Activated CD8-positive, alpha-beta memory T cell treated with anti-CD3 and anti-CD28 coated beads for 4 hours (primary cell): Measurements from ENCODE around the gene ANO6.
"Not testable (repeated sequence)": the region's sequence is repeated elsewhere in the genome, so short reads cannot be mapped to it uniquely, and the experiment has no call there.

Source experiments
- DNase-seq, 2 donors: peaks; one replicate each; pipeline ENCODE4 v3.0.0-alpha.2; 2020; ENCODE audit warnings: low read depth in 2 of 2

The ANO6 gene

DNA sequence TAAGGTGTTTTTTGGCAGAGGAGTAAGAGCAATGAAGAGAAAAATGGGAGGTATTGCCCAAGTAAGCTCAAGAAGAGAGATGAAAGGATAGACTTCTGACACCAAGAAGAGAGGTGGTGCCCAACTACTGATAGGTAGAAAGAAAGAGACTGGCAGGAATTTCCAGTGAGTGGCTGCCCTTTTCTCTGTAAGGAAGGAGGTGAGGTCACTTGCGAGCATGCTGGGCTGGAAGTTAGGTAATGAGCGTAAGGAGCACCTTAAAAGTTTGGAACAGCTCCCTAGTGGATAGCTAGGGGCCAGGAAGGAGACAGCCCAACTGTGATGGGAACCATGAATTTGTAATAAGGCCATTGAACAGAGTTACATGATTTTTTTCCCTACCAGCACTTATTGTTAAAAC lies 127.0 kb downstream of the ANO6 start:
- no peak for DNase-seq

DNA sequence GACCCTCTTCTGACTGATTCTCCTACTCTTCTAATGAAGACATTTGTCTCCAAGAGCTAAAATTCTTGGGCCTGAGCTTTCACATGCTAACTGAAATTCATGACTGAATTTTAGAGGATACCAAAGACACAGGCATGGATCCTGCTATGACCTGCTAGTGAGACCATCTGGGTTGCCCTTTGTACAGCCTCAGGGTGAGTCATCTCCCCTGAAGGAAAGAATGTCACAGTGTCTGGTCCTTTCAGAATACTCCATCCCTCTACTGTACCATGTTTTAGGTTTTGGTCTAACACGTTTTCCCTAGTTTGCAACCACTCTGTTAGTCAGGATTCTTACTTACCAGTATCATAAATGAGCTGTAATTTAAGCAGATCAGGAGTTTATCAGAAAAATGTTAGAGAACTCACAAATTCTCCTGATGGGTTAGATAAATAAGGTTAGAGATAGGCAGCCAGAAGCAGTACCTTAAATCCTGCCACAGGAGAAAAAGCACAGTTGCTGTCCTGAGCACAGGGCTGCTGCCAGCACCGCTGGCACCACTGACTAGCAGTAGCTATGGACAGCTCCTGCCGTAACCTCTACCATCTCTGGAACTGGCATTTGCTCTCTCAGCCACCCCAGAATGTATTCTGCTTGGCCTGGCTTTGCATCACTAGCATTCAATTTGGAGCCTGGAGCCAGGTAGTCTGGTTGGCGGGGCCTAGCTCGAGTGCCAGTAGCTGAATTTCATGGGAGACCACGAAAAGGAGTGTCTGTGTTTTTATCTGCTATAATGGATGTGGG lies 127.6 kb downstream of the ANO6 start:
- DNase-seq, result no peak

DNA sequence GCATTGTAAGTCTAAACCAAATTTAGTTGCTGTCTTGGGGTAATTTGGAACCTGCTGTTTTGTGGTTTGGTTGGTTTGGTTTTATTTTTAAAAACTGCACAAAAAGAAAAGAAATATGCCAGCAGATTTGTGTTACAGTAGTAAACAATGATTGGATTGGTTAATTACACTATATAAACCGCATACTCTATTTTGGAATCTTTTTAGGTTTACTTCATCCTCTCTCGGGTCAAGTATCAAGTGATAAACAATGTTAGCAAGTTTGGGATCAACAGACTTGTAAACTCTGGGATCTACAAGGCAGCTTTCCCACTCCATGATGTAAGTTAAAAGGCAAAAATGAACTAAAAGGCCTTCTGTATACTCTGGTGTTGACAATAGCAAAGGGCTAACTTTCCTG lies 132.4 kb downstream of the ANO6 start:
- no peak for DNase-seq

DNA sequence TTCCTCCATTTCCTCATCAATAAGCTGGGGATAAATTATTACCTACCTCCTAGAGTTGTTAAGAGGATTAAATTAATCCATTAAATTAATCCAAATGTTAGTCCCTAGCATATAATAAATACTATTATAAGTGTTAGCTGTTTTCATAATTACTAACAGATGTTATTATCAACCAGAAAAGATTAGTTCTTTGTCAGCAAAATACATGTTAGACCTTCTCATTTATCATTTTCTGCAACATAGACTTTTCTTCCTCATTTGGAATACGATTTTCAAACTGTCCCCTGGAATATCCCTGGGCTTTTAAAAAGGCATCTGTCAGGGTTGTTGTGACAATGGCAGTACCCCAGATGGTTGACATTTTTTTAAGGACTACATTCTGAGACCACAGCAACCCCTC lies 133.1 kb downstream of the ANO6 start:
- no peak for DNase-seq

DNA sequence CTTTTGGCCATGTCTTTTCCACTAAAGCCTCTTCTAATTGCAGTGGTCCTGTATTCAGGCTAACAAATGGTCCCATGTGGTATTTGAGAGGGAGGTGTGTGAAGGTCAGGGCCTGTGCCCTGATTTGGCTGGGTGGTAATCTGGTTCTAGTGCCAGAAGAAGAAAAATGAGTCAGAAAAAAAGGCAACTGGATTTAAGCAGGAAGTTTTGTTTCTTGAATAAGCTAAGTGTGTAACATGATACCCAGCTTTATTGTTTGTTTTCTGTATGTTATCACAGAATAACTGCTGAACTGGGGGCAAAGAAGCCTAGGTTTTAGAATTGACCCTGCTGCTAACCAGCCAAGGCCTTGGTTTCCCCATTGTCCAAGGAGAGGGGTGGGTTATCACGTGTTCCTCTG lies 134.0 kb downstream of the ANO6 start:
- no peak for DNase-seq

DNA sequence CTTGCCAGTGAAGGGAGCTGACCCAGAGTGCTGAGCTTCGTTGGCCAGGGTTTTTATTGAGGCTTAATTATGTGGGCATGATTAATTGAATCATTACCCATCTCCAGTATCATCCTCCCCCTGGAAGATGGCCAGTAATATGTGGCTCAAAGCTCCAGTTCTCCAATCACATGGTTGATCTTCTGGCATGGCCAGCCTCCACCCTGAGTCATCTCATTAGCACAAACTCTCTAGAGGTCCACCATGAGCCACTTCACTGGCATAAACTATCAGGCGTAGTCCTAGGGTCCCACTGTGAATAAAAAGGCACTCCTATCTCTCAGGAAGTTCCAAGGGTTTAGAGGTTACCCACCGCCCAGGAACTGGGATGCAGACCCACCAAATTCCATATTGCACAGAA lies 135.0 kb downstream of the ANO6 start:
- DNase-seq, result no peak

DNA sequence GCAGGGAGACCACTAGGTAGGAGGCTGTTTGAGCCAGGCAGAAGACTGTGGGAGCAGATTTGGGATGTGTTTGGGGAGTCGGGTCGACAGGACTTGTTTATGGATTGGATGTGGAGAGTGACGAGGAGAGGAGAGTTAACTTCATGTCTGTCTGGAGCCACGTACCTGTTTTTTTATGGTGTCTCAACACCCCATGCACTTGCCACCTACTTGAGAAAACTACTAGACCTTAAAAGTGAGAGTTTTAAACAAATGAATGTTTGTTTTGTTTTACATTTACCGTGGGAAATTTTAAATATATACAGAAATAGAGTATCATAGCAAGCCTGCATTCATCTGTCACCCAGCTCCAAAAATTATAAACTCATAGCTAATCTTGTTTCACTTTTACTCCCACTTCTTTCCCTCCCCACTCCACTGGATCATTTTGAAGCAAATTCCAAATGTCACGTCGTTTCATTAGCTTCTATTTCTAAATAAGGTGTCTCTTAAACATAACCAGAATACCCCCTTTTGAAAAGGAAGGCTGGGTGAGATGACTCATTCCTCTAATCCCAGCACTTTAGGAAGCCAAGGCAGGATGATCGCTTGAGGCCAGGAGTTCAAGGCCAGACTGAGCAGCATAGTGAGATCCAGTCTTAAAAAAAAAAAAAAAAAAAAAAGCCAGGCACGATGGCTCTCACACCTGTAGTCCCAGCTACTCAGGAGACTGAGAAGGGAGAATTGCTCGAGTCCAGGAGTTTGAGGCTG lies 136.2 kb downstream of the ANO6 start:
- no peak for DNase-seq

DNA sequence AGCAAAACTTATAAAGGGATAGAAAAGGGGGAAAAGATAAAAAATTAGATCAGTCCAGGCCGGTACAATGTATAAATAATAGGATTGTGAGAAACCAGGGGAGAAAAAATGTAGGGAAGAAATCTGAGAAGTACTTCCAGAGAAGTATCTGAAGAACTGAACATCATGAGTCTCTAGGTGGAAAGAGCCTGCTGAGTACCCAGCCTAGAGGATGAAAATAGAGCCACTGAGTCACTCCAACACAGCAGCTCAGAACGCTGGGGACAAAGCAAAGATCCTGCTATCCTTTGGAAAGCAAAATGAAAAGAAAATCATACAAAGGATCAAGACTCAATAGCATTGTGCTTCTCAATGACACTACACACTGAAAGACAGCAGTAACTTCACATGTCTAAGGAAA lies 138.0 kb downstream of the ANO6 start:
- no peak for DNase-seq

DNA sequence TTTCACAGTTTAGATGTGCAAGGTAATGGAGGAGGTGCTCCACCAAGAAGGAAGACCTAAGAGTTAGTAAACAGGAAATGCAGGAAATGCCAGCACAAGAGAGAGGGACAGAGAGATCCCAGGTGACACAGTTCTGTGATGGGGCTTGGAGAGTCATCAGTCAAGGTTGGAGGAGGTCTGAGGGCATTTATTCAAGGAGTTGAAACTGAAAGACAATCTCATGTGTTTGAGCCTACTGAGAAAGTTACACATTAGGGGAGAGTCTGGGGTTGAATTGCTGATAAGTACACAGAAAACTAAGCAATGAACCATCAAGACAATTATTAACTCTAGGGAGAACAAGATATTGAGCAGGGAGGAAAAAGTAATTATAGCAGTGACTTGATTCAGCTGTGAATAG lies 138.5 kb downstream of the ANO6 start:
- DNase-seq, result no peak

DNA sequence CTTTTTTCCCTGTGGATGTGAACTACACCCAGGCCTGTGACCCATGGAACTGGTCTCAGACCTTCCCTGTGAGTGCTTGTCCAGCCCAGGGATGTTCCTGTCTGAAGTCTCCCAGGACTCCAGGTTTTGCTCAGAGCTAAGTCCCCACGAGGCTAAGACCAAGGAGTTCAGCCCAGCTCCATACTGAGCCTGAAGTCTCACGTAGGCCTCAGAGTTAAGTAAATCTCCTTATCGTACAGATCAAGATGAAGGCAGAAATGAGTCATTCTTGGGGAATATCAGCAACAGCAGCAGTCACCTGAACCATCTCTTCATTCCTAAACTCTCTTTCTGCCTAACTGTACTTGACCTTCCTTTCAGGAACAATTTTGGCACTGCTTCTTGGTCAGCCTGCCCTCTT lies 139.8 kb downstream of the ANO6 start:
- DNase-seq, result no peak

DNA sequence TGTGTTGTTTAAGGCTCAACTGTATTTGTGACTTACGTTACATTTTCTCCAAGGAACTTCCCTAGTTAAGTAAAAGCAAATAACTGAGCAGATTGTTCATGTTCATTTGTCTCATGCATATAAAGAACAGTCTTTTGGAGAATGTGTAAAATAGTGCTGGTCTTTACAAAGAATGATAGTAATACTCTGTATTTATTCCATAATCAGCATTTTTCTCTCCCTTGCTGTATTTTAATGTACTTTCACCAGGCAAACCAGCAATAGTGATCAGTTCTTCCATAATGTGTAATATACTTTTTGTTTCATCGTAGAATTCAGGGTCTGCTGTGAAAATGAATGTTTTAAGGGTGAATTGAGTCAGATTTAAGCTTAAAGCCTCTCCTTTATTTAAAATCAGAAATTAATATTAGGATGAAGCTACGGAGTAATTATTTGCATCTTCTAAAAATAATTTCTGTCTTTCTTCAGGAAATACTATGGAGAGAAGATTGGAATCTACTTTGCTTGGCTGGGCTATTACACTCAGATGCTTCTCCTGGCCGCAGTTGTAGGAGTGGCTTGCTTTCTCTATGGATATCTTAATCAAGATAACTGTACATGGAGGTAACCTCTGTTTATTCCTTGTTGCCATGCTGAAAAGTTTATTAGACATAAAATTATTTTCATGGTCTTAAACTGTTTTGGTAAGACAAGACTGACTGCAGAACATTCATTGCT lies 141.1 kb downstream of the ANO6 start:
- no peak for DNase-seq

DNA sequence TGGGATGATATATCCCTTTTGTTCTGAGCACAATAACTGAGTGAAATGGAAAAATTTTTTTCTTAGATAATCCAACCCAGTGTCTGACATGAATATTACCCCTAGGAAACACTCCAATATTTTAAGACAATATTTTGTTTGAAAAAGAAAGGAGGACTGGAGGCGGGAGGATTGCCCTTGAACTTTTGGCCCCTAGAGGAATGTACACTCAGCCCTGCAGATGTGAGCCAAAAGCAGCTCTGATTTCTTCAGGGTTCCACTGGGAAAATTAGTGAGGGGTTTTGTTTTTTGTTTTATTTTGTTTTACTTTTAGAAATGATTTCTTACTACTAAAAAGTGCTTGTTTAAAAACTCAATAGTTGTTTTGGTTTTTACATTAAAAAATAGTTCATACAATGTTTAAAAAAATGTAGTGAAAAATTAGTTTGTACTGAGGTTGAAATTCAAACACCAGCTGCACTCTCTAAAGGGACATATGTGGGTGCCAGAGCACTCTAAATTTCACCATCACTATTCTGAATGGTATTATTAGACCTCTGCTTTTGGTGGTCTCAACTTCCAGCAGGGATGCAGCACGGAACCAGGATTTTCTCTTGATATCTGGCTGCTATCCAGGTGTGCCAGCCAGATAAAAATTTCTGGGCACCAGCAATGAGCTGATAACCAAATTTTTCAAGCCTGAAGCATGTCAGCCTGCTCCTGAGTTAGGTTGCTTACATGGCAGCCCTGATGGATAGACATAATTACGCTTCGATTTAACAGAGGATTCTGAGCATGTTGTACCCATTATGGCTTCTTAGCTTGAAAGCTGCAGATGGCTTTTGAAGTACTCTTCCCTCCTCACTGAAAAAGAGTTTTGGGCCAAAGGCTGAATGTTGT lies 141.9 kb downstream of the ANO6 start:
- no peak for DNase-seq

DNA sequence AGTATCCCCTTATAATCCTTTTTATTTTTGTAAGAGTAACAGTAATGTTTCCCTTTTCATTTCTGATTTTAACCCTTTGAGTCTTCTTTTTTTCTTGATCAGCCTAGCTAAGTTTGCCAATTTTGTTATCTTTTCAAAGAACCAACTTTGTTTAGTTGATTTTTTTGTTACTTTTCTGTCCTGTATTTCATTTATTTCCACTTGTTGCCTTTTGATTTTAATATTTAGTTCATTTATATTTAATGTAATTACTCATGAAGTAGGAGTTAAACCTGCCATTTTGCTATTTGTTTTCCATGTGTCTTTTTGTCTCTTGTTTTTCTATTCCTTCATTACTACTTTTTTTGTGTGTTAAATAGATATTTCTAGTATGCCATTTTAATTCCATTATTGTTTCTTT lies 146.4 kb downstream of the ANO6 start:
- no peak for DNase-seq

DNA sequence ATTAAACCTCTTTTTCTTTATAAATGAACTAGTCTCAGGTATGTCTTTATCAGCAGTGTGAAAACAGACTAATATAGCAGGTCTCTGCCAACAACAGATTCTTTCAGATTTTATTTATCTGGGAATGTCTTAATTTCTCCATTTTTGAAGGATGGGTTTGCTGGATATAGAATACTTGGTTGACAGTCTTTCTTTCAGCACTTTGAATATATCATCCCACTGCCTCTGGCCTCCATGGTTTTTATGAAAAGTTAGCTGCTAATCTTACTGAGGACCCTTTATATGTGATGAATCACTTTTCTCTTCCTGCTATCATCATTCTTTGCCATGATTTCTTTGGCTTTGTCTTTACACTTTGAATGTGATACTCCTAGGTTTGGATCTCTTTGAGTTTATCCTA lies 148.0 kb downstream of the ANO6 start:
- DNase-seq, result no peak

DNA sequence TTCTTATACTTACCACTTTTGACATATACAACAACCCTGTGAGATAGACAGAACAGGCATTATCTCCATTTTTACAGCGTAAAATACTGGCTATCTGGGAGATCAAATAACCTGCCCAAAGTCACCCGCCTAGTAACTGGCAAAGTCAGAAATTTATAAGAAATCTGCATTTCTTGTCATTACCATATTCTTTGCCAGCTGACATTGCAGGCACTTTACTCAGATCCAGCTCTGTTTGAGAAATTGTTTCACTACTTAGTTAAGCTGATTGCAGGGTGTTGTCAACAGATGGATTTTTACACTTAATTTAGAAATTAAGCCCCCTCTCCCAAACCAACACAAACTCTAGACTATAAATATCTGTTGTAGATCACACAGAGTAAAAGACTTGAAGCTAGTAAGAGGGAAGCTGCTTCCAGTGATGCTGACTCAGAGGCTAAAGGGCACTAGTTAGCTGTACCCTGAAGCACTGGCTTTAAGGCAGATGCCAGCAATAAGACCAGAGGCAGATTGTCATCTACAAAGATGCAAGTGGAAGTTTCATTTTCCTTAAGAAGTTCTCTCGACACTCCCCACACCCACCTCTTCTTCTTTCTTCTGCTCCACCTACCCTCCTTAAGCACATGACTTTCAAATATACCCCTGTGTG lies 153.1 kb downstream of the ANO6 start:
- no peak for DNase-seq

DNA sequence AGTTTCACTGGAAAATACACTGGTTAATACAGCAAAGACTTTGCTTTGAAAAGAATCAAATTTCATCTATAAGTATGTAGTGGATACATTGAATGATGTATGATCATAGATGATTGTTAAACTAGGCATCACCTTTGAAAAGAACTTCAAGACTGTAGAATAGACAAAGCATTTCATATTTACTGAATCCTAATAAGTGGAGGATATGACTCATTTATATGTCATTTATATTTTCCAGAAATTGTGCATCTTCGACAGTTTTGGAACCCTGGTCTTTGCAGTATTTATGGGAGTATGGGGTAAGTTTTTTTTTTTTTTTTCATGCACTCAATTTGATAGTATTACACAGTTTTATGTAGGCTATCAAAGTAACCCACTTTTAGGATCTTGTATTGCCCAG lies 161.9 kb downstream of the ANO6 start:
- no peak for DNase-seq

DNA sequence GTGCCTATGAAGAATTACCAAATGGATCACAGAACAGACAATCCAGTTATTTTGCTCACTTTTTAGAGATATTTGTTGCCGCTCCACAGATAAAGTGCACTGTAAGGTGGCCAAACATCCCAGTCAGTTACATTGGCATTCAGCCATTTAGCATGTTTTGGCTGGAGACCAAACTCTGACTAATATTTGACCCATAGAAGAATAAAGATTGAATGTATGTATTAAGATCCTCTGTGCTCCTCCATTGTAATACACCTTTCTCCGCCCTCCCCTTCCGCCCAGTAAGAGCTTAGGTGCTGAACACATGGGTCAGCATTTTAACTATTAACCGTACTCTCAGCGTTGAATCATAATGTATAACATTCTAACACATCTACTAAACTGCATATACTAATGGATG lies 163.4 kb downstream of the ANO6 start:
- no peak for DNase-seq

DNA sequence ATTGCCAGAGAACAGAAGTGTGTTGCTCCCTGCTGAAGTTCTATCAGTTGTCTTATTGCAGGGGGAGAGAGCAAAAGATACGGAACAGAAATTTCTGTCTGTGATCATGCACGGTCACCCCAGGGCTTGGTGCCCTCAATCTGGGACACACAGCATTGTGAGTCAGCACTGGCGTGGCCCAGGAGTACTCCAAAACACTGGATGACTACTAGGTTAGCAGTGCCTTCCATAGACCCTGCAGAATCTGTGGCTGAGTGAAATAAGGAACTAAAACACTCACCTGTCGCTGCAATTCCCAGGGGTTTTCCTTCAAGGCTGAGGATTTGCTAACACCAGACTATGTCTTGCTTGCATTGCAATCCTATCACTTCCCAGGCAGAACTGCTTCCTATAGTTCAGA lies 165.5 kb downstream of the ANO6 start:
- no peak for DNase-seq

DNA sequence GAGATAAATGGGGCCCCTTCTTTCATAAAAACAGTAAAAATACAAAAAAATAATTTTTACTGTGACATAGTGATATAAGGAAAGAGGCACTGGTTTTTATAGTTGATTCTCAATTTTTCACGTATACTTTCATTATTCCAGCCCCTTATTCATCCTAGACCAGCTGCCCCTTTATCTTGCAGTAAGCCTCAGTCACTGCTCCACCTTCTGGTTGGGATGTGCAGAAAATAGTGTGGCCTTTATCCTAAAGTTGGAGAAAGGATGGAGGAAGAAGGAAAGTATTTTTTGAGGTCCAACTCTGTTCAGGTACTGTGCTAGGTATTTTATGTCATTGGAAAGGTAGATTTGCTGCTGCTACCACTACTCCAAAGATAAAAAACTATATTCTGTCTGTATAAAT lies 172.7 kb downstream of the ANO6 start:
- DNase-seq, result no peak

DNA sequence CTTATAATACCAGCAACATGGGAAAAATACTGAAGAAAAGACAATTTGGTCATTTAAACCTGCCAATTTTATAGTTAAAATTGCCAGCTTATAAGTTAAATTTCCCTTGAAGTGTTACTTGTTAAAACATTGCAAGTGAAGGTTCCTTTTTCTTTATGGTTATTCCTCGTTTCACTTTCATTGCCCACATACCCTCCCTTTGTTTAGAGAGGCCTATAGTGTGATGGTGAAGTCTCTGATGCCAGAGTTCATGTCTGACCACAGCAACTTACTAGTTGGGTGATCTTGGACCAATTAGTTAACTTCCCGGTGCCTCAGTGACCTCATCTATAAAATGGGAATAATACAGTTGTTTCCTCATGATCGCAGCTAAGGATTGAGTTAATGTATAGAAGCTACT lies 173.5 kb downstream of the ANO6 start:
- no peak for DNase-seq

DNA sequence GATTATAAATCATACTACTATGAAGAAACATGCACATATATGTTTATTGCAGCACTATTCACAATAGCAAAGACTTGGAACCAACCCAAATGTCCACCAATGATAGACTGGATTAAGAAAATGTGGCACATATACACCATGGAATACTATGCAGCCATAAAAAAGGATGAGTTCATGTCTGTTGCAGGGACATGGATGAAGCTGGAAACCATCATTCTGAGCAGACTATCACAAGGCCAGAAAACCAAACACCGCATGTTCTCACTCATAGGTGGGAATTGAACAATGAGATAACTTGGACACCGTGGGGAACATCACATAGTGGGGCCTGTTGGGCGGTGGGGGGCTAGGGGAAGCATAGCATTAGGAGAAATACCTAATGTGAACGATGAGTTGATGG lies 181.6 kb downstream of the ANO6 start:
- DNase-seq, result not testable (repeated sequence)
